HG03025 (cell line): Measurements from ENCODE around the gene LMO4.
A peak's percentile ranks its signal among the peaks of the same experiment; 100 is the strongest.

Experiments used
- ATAC-seq: cut with Tn5 transposase; IDR thresholded peaks from one replicate; pipeline ENCODE4 v1.9.1; 2021; ENCODE audit warnings: mild to moderate bottlenecking, moderate library complexity; ENCODE audit not compliant: unreplicated experiment, low FRiP score

LMO4 gene

GRCh38 chr1:87328272-87329050 is at the start of gene LMO4:
Gene LMO4, plus strand, starts transcription at chr1:87328880. Its CDS starts 3,136 bp downstream, at chr1:87332016.
- peak; percentile 82 for ATAC-seq

GRCh38 chr1:87279536-87279875 is 49.2 kb upstream of the LMO4 start:
- no peak for ATAC-seq

- no peak for ATAC-seq
Observed at GRCh38 chr1:87279966-87280535, 48.6 kb upstream of the LMO4 start.

- no peak for ATAC-seq
Observed at GRCh38 chr1:87284456-87285240, 44.0 kb upstream of the LMO4 start.

GRCh38 chr1:87291107-87291506 is 37.6 kb upstream of the LMO4 start:
- ATAC-seq = no peak

- ATAC-seq = no peak
Observed at GRCh38 chr1:87292684-87293493, 35.8 kb upstream of the LMO4 start.

- ATAC-seq = no peak
Observed at GRCh38 chr1:87294633-87295032, 34.0 kb upstream of the LMO4 start.

GRCh38 chr1:87295445-87296110 is 33.1 kb upstream of the LMO4 start:
- no peak for ATAC-seq

GRCh38 chr1:87296206-87296605 is 32.5 kb upstream of the LMO4 start:
- no peak for ATAC-seq

GRCh38 chr1:87299661-87300060 is 29.0 kb upstream of the LMO4 start:
- no peak for ATAC-seq

- ATAC-seq = no peak
Observed at GRCh38 chr1:87300628-87301027, 28.1 kb upstream of the LMO4 start.

- no peak for ATAC-seq
Observed at GRCh38 chr1:87305151-87305550, 23.5 kb upstream of the LMO4 start.

- no peak for ATAC-seq
Observed at GRCh38 chr1:87305762-87306161, 22.9 kb upstream of the LMO4 start.

- ATAC-seq = no peak
Observed at GRCh38 chr1:87307306-87307705, 21.4 kb upstream of the LMO4 start.

GRCh38 chr1:87307931-87308330 is 20.7 kb upstream of the LMO4 start:
- ATAC-seq = no peak

GRCh38 chr1:87314091-87314490 is 14.6 kb upstream of the LMO4 start:
- no peak for ATAC-seq

GRCh38 chr1:87318056-87318650 is 10.5 kb upstream of the LMO4 start:
- ATAC-seq = peak; percentile 53

GRCh38 chr1:87318806-87319205 is 9.9 kb upstream of the LMO4 start:
- ATAC-seq = no peak

- ATAC-seq = no peak
Observed at GRCh38 chr1:87325982-87326738, 2.5 kb upstream of the LMO4 start.
